HepG2 (cell line): Measurements from ENCODE around the gene PHYH. TPM values are rescaled to one million over a fixed set of nuclear protein-coding genes. Genes with fewer than 3 reads are reported as not detected.

Source experiments
- ATAC-seq: fragments of 200-7000 bp; cut with Tn5 transposase; 3 replicates; pipeline ENCODE4 v1.9.1; 2020; ENCODE audit warnings: mild to moderate bottlenecking, moderate library complexity
- BruUV-seq: library from RNA; stranded (reverse); fragments of 400-500 nt; replicated peaks from 2 replicates; lab custom pipeline; 2021; lab: Mats Ljungman, UMichigan
- CTCF ChIA-PET: fragments of 300-600 bp; formaldehyde crosslinking; extraction: SDS; loops from one replicate; lab custom pipeline; 2021; ENCODE audit warnings: low total read pairs, inconsistent platforms, low intra/inter-chr PET ratio; lab: Yijun Ruan, JAX
- POLR2A ChIA-PET: fragments of 350-600 bp; sonication (Branson Sonifier 250); formaldehyde crosslinking; loops from one replicate; lab custom pipeline; 2020; ENCODE audit warnings: antibody characterized with exemption, inconsistent platforms; lab: Yijun Ruan, JAX
- DNase-seq: peaks from one replicate; pipeline ENCODE4 v3.0.0-alpha.2; 2015; ENCODE audit warnings: low spot score
- FAIRE-seq: peaks from 3 replicates; lab custom pipeline; 2011; peaks lifted over from hg19 to GRCh38; lab: Jason Lieb, UNC
- H2AFZ ChIP-seq: one replicate; pipeline ENCODE4 v1.6.1; 2011; ENCODE audit warnings: low read length, inconsistent platforms
- H3K27ac ChIP-seq: fragments of 300-600 bp; 3 replicates; pipeline ENCODE4 v1.8.0; 2011; ENCODE audit warnings: mixed run types, mild to moderate bottlenecking, mixed read lengths, low read length, inconsistent platforms; ENCODE audit not compliant: insufficient read depth; ENCODE audit errors: extremely low read length
- H3K27me3 ChIP-seq, 2 experiments: fragments of 200-600 bp in 1 of 2; 2 replicates in 1 of 2; 3 replicates in 1 of 2; pipeline versions ENCODE4 v1.6.0 to v1.8.0; 2011; ENCODE audit warnings: low read length in 2 of 2, mild to moderate bottlenecking in 2 of 2, moderate library complexity in 2 of 2, inconsistent platforms in 1 of 2; ENCODE audit not compliant: insufficient read depth in 2 of 2, control insufficient read depth in 1 of 2
- H3K36me3 ChIP-seq, 2 experiments: fragments of 200-600 bp in 1 of 2; replicated peaks in 1 of 2; 2 replicates in 1 of 2; 3 replicates in 1 of 2; pipeline versions ENCODE4 v1.5.1 to v1.8.0; 2011; ENCODE audit warnings: low read length in 2 of 2, inconsistent platforms in 1 of 2; ENCODE audit not compliant: insufficient read depth in 2 of 2, control insufficient read depth in 1 of 2
- H3K4me1 ChIP-seq: 2 replicates; pipeline ENCODE4 v1.5.1; 2012; ENCODE audit warnings: low read length, inconsistent platforms; ENCODE audit not compliant: insufficient read depth
- H3K4me2 ChIP-seq: 2 replicates; pipeline ENCODE4 v1.6.0; 2011; ENCODE audit warnings: low read depth, low read length, inconsistent platforms
- H3K4me3 ChIP-seq, 3 experiments: fragments of 200-600 bp in 1 of 3; sonication (generic), shearing (Covaris generic) in 1 of 3; replicated peaks in 1 of 3; 2 replicates each; pipeline ENCODE4 v1.5.1; 2011 to 2016; ENCODE audit warnings: low read length in 3 of 3, inconsistent platforms in 2 of 3, low read depth in 2 of 3, mild to moderate bottlenecking in 2 of 3, control low read depth in 1 of 3, mixed read lengths in 1 of 3; ENCODE audit not compliant: insufficient read depth in 1 of 3
- H3K79me2 ChIP-seq: one replicate; pipeline ENCODE4 v1.6.1; 2011; ENCODE audit warnings: low read length, inconsistent platforms; ENCODE audit not compliant: insufficient read depth
- H3K9ac ChIP-seq: 2 replicates; pipeline ENCODE4 v1.6.0; 2011; ENCODE audit warnings: mild to moderate bottlenecking, low read depth, low read length, inconsistent platforms; ENCODE audit not compliant: insufficient read depth
- H3K9me3 ChIP-seq: 2 replicates; pipeline ENCODE4 v1.5.1; 2012; ENCODE audit warnings: mild to moderate bottlenecking, low read length
- H4K20me1 ChIP-seq: 2 replicates; pipeline ENCODE4 v1.6.0; 2011; ENCODE audit warnings: inconsistent platforms, mild to moderate bottlenecking, low read length, moderate library complexity; ENCODE audit not compliant: insufficient read depth
- CBX2 ChIP-seq, 2 experiments: fragments of 200-600 bp in 1 of 2; sonication (generic); formaldehyde crosslinking in 1 of 2; IDR thresholded peaks; 2 replicates each; pipeline versions ENCODE4 v1.7.0 to v1.8.1; 2018 to 2022; ENCODE audit warnings: low read depth in 2 of 2, low read length in 1 of 2, mild to moderate bottlenecking in 1 of 2, missing genetic modification reagents in 1 of 2
- GZF1 ChIP-seq: sonication (generic); formaldehyde crosslinking; IDR thresholded peaks from 2 replicates; pipeline ENCODE4 v1.5.1; 2020; ENCODE audit warnings: mild to moderate bottlenecking, missing genetic modification reagents
- KLF12 ChIP-seq: sonication (generic); formaldehyde crosslinking; IDR thresholded peaks from 2 replicates; pipeline ENCODE4 v1.4.0; 2020; ENCODE audit warnings: missing genetic modification reagents, borderline replicate concordance
- PTBP1 ChIP-seq: fragments of 200-400 bp; formaldehyde crosslinking; IDR thresholded peaks from 2 replicates; pipeline ENCODE4 v1.6.1; 2018; ENCODE audit warnings: low read length, low read depth; ENCODE audit not compliant: poor library complexity, severe bottlenecking
- RARA ChIP-seq: IDR thresholded peaks from 2 replicates; pipeline ENCODE4 v1.6.1; 2016; ENCODE audit warnings: missing genetic modification reagents, missing compliant biosample characterization
- RFX3 ChIP-seq: IDR thresholded peaks from 2 replicates; pipeline ENCODE4 v1.6.1; 2016; ENCODE audit warnings: missing biosample characterization, missing genetic modification reagents
- SKI ChIP-seq: fragments of 450-650 bp; IDR thresholded peaks from one replicate; pipeline ENCODE4 v1.6.1; 2018; ENCODE audit warnings: mild to moderate bottlenecking; ENCODE audit not compliant: partially characterized antibody
- SP2 ChIP-seq: sonication (generic); formaldehyde crosslinking; IDR thresholded peaks from 2 replicates; pipeline ENCODE4 v1.5.1; 2020; ENCODE audit warnings: mild to moderate bottlenecking, missing genetic modification reagents
- ZFAT ChIP-seq: sonication (generic); formaldehyde crosslinking; conservative IDR thresholded peaks from 2 replicates; pipeline ENCODE4 v1.8.1; 2023; ENCODE audit warnings: missing genetic modification reagents, inconsistent platforms
- ZIK1 ChIP-seq: sonication (generic); formaldehyde crosslinking; IDR thresholded peaks from 2 replicates; pipeline ENCODE4 v1.5.0; 2020; ENCODE audit warnings: mild to moderate bottlenecking, low read depth, missing genetic modification reagents, borderline replicate concordance
- ZMYM3 ChIP-seq: sonication (generic); formaldehyde crosslinking; IDR thresholded peaks from 2 replicates; pipeline ENCODE4 v1.5.1; 2020; ENCODE audit warnings: mild to moderate bottlenecking, missing genetic modification reagents
- ZNF513 ChIP-seq: sonication (generic); formaldehyde crosslinking; conservative IDR thresholded peaks from 2 replicates; pipeline ENCODE4 v1.5.0; 2020; ENCODE audit warnings: missing genetic modification reagents
- ZNF567 ChIP-seq: sonication (generic); formaldehyde crosslinking; IDR thresholded peaks from 2 replicates; pipeline ENCODE4 v1.8.1; 2023; ENCODE audit warnings: mild to moderate bottlenecking, missing genetic modification reagents, borderline replicate concordance
- WGBS: methylation state at CpG from one replicate; pipeline ENCODE4 v1.1.6; 2017; ENCODE audit warnings: low lambda C conversion rate; 5-methylcytosine and 5-hydroxymethylcytosine counted together
- in situ Hi-C: cut with HindIII; loops from 2 replicates; pipeline ENCODE4 v1.10.0; 2017; ENCODE audit warnings: low pct_unique_long_range_greater_than_20kb; ENCODE audit not compliant: extremely low pct_ligation_motif_present
- intact Hi-C: fragments of 100-400 bp; cut with micrococcal nuclease; formaldehyde crosslinking; loops from one replicate; pipeline ENCODE4 v1.10.0; 2022; ENCODE audit not compliant: unreplicated experiment
- polyA plus RNA-seq, 8 experiments: library from polyadenylated mRNA; depleted of rRNA in 3 of 8; stranded (reverse) in 7 of 8; unstranded in 1 of 8; fragments of >200 nt; fragmentation: Illumina TruSeq in 4 of 8; extraction: Trizol in 4 of 8; gene quantifications; 2 replicates each; pipeline versions ENCODE4 v1.2.1 to v1.2.3, GENCODE V29; 2011 to 2016; ENCODE audit warnings: low read depth in 4 of 8, missing spikeins in 1 of 8, mixed read lengths in 1 of 8; ENCODE audit not compliant: insufficient read depth in 1 of 8
- total RNA-seq, 5 experiments: library from RNA; depleted of rRNA; stranded (reverse); fragments of >200 nt; fragmentation: Illumina TruSeq; extraction: Trizol; gene quantifications; 2 replicates each; pipeline ENCODE4 v1.2.3, GENCODE V29; 2016; ENCODE audit warnings: low read depth in 1 of 5
- TF ChIP-seq, protein P1 (sequence below): sonication (generic); formaldehyde crosslinking; conservative IDR thresholded peaks from 2 replicates; pipeline ENCODE4 v1.8.0; 2022; ENCODE audit warnings: mild to moderate bottlenecking, moderate library complexity, missing genetic modification reagents
- TF ChIP-seq, protein P2 (sequence below): sonication (generic); formaldehyde crosslinking; IDR thresholded peaks from 2 replicates; pipeline ENCODE4 v1.8.0; 2022; ENCODE audit warnings: mild to moderate bottlenecking, missing genetic modification reagents, moderate library complexity

Gene PHYH
- total and polyA plus RNA-seq, 2 of the 13 experiments (the other 11 are each of a cell fraction or from before 2014, with no cell fraction given) = 27.2 to 34.5 TPM

DNA sequence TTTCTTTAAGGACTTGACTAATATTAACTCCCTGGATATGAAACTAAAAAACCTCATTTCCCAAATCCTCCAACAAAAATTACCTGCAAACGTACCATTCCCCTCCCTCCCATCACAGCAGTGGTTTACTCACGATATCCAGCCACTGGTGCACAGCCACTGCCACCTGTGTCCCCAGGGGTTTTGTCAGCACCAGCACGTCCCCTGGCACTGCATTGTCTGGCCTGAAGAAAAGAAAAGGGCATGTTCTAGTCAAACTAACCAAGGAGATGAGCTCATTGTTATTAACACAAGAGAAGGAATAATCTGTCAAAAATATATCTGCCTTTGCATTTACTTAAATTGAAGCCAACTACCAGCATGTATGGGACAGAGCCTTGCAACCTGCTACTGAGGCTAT is 29.7 kb upstream of the PHYH start:
- DNase-seq (no peak), ATAC-seq (no peak), FAIRE-seq (no peak)
- no peaks in the 10 kb centered on the region for H3K27me3 ChIP-seq
- POLR2A ChIA-PET = no interaction called here
- H3K4me1 ChIP-seq = no peaks in the 10 kb centered on the region
- no peaks in the 10 kb centered on the region for H3K9me3 ChIP-seq
- no peak overlapping the region for H3K27ac ChIP-seq
- no peak overlapping the region for H3K9ac ChIP-seq
- BruUV-seq = no TSS peak
- CTCF ChIA-PET = no interaction called here
- H2AFZ ChIP-seq = no peak overlapping the region
- H3K36me3 ChIP-seq = peaks cover 22 to 66% of the 10 kb centered on the region in 2 experiments
- intact Hi-C loops (no loop called here), in situ Hi-C loops (no loop called here)
- H4K20me1 ChIP-seq = no peaks in the 10 kb centered on the region
- 94% methylated on average over 3 of the region's 3 CpGs for WGBS
- H3K79me2 ChIP-seq = no peaks in the 10 kb centered on the region
- TF ChIP-seq, protein P1, sequence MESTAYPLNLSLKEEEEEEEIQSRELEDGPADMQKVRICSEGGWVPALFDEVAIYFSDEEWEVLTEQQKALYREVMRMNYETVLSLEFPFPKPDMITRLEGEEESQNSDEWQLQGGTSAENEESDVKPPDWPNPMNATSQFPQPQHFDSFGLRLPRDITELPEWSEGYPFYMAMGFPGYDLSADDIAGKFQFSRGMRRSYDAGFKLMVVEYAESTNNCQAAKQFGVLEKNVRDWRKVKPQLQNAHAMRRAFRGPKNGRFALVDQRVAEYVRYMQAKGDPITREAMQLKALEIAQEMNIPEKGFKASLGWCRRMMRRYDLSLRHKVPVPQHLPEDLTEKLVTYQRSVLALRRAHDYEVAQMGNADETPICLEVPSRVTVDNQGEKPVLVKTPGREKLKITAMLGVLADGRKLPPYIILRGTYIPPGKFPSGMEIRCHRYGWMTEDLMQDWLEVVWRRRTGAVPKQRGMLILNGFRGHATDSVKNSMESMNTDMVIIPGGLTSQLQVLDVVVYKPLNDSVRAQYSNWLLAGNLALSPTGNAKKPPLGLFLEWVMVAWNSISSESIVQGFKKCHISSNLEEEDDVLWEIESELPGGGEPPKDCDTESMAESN (CRISPR knock-in tag) = no peak
- TF ChIP-seq RARA (CRISPR knock-in tag) (no peak), ZIK1 (CRISPR knock-in tag) (no peak), PTBP1 (no peak), ZFAT (CRISPR knock-in tag) (no peak), KLF12 (no peak), ZNF567 (CRISPR knock-in tag) (no peak)
- no peak overlapping the region for H3K4me2 ChIP-seq
- H3K4me3 ChIP-seq = no peak overlapping the region

DNA sequence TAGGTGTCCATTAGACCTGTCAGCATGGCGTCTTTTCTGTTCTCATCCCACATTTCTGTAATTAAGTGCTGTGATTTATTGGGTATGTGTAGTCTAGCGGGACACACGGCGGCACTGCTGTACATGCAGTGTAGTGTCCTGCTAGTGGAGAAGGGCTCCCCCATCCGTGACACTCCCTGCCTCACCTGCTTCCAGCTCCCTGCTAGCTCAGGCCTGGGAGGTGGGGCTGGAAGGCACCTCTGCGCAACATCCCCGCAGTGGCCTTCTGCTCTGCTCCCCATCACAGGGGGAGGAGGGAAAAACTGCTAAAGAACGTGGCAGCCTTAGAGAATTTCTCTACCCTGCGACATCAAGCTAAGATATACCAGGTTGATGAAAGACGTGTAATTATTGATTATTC is 28.7 kb upstream of the PHYH start:
- no peaks in the 10 kb centered on the region for H3K79me2 ChIP-seq
- BruUV-seq = no TSS peak
- no peaks in the 10 kb centered on the region for H3K9me3 ChIP-seq
- ChIA-PET CTCF (no interaction called here), POLR2A (no interaction called here)
- H3K9ac ChIP-seq = no peak overlapping the region
- no peak overlapping the region for H3K27ac ChIP-seq
- no peaks in the 10 kb centered on the region for H3K4me1 ChIP-seq
- no peak overlapping the region for H3K4me3 ChIP-seq
- H3K36me3 ChIP-seq = peaks cover 22 to 66% of the 10 kb centered on the region in 2 experiments
- H3K27me3 ChIP-seq = no peaks in the 10 kb centered on the region
- no peak overlapping the region for H2AFZ ChIP-seq
- H4K20me1 ChIP-seq = no peaks in the 10 kb centered on the region
- DNase-seq = no peak
- in situ Hi-C loops = no loop called here
- intact Hi-C loops = no loop called here
- 82% methylated on average over 8 of the region's 10 CpGs for WGBS
- no peak for FAIRE-seq
- no peak overlapping the region for H3K4me2 ChIP-seq
- no peak for ATAC-seq
- TF ChIP-seq SP2 (CRISPR knock-in tag) (no peak), ZNF513 (CRISPR knock-in tag) (no peak), RFX3 (no peak), SKI (no peak), CBX2 (IDR thresholded peaks at IDR 0.05; ENCODE audit: low read depth, low read length) (no peak), CBX2 (CRISPR knock-in tag; IDR thresholded peaks at IDR 0.05; ENCODE audit: low read depth) (no peak), ZMYM3 (CRISPR knock-in tag) (no peak), GZF1 (CRISPR knock-in tag) (no peak)
- TF ChIP-seq, protein P2, sequence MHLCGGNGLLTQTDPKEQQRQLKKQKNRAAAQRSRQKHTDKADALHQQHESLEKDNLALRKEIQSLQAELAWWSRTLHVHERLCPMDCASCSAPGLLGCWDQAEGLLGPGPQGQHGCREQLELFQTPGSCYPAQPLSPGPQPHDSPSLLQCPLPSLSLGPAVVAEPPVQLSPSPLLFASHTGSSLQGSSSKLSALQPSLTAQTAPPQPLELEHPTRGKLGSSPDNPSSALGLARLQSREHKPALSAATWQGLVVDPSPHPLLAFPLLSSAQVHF (CRISPR knock-in tag) = no peak
